K562 (cell line): ENCODE measurements around the gene C4orf36. TPM values are rescaled to one million over a fixed set of nuclear protein-coding genes. Genes with fewer than 3 reads are reported as not detected.

Source experiments
- ATF7 ChIP-seq: fragments of 450-650 bp; IDR thresholded peaks from 2 replicates; pipeline ENCODE4 v1.7.1; 2014; ENCODE audit warnings: mild to moderate bottlenecking, moderate library complexity
- FIP1L1 ChIP-seq: fragments of 200-400 bp; formaldehyde crosslinking; IDR thresholded peaks from 2 replicates; pipeline ENCODE4 v1.6.1; 2018; ENCODE audit warnings: mild to moderate bottlenecking, low read depth, low read length; ENCODE audit not compliant: poor library complexity, severe bottlenecking
- GATAD2B ChIP-seq: fragments of 450-650 bp; IDR thresholded peaks from 2 replicates; pipeline ENCODE4 v1.6.1; 2017; ENCODE audit warnings: mild to moderate bottlenecking, borderline replicate concordance
- HEY1 ChIP-seq: fragments of 250-450 bp; sonication (Bioruptor Pico); IDR thresholded peaks from 2 replicates; pipeline ENCODE4 v1.5.0; 2020; ENCODE audit warnings: mild to moderate bottlenecking, moderate library complexity, borderline replicate concordance
- HNRNPLL ChIP-seq: fragments of 200-400 bp; formaldehyde crosslinking; IDR thresholded peaks from 2 replicates; pipeline ENCODE4 v1.6.1; 2017; ENCODE audit warnings: low read length, low read depth, mild to moderate bottlenecking; ENCODE audit not compliant: poor library complexity, severe bottlenecking
- ILF3 ChIP-seq: fragments of 450-650 bp; IDR thresholded peaks from 2 replicates; pipeline ENCODE4 v1.6.1; 2018; ENCODE audit warnings: antibody characterized with exemption, mild to moderate bottlenecking, moderate library complexity, borderline replicate concordance
- JUNB ChIP-seq: fragments of 450-650 bp; formaldehyde crosslinking; conservative IDR thresholded peaks from 2 replicates; pipeline ENCODE4 v1.4.0; 2020; ENCODE audit warnings: mild to moderate bottlenecking
- TCF7 ChIP-seq: sonication (generic); IDR thresholded peaks from 2 replicates; pipeline ENCODE4 v1.6.1; 2016; ENCODE audit warnings: antibody characterized with exemption, borderline replicate concordance
- ZBED1 ChIP-seq: IDR thresholded peaks from 2 replicates; pipeline ENCODE4 v1.6.1; 2014
- ZBTB49 ChIP-seq: sonication (generic); formaldehyde crosslinking; IDR thresholded peaks from 2 replicates; pipeline ENCODE4 v1.8.0; 2022; ENCODE audit warnings: missing genetic modification reagents, mild to moderate bottlenecking, borderline replicate concordance
- ZKSCAN3 ChIP-seq: fragments of 250-450 bp; sonication (Bioruptor Pico); IDR thresholded peaks from 2 replicates; pipeline ENCODE4 v1.4.0; 2020
- ZNF24 ChIP-seq: fragments of 450-650 bp; IDR thresholded peaks from 2 replicates; pipeline ENCODE4 v1.6.1; 2016
- polyA plus RNA-seq, 8 experiments: library from polyadenylated mRNA; depleted of rRNA in 4 of 8; stranded (reverse) in 5 of 8; unstranded in 3 of 8; fragments of >200 nt; fragmentation: Nextera tagmentation in 2 of 8; fragmentation: Illumina TruSeq in 1 of 8; extraction: Ambion mirVana in 2 of 8; extraction: Trizol in 1 of 8; gene quantifications; 2 replicates each; pipeline versions ENCODE4 v1.2.1 to v1.2.3, GENCODE V29; 2011 to 2014; ENCODE audit warnings: inconsistent platforms in 1 of 8, missing spikeins in 1 of 8
- total RNA-seq, 7 experiments: library from RNA; depleted of rRNA in 6 of 7; stranded (reverse); fragments of >200 nt in 6 of 7; fragmentation: Illumina TruSeq in 2 of 7; extraction: Trizol in 2 of 7; gene quantifications; 2 replicates each; pipeline versions ENCODE4 v1.2.1 to v1.2.3, GENCODE V29; 2011 to 2021; ENCODE audit warnings: low replicate concordance in 1 of 7
- TF ChIP-seq, protein P1 (sequence below), 2 experiments: fragments of 450-650 bp in 1 of 2; sonication (generic) in 1 of 2; formaldehyde crosslinking in 1 of 2; IDR thresholded peaks; 2 replicates each; pipeline versions ENCODE4 v1.7.1 to v1.9.0; 2016 to 2022; ENCODE audit warnings: inconsistent platforms in 1 of 2, mild to moderate bottlenecking in 1 of 2, missing genetic modification reagents in 1 of 2
- TF ChIP-seq, protein P2 (sequence below), 2 experiments: fragments of 250-450 bp in 1 of 2; fragments of 450-650 bp in 1 of 2; sonication (Bioruptor Pico) in 1 of 2; IDR thresholded peaks; 2 replicates each; pipeline versions ENCODE4 v1.6.1 to v1.8.0; 2016 to 2021; ENCODE audit warnings: mild to moderate bottlenecking in 2 of 2, moderate library complexity in 2 of 2, missing compliant biosample characterization in 1 of 2, missing genetic modification characterization in 1 of 2

C4orf36 gene
- total and polyA plus RNA-seq, 9 of the 15 experiments (the other 6 are each of a cell fraction or from before 2014, with no cell fraction given) = 0.14 to 0.45 (median 0.20) TPM; not detected in 5

DNA sequence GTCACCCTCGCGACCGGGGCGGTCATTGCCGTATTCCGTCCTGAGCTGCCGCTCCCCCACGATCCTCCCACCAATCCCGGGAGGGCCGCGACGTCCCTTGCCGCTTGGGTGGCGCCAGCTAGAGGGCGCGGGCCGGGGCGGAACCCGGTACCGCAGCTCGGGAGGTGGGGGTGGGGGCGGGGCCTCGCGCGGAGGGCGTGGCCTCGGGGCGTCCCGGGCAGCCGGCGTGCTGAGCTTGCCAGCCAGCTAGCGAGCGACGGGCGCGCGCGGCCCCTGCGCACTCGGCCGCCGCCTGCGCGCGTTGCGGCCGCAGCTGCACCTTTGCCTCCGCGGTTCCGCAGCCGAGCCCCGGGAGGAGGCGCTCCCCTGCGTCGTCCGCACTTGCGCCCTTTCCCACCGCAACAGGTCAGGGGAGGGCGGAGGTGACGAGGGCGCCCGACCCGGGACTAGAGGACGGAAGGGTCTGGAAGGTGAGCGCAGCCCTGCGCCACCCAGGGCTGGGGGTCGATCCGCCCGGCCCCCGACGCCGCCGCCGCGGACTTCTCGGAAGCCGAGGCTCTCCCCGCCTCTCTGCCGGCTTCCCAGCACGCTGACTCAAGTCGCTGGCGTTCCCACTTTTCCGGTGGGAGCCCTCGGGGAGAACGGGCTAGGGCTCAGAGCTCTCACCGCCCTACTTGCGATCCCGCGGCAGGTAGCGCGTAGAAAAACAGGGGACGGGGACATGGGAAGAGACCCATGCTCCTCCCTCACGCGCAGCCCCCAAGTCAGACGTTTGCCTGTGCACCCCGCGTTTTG is 42.7 kb upstream of the C4orf36 start, which contains the start of gene AFF1 (continued):
- TF ChIP-seq, protein P1, sequence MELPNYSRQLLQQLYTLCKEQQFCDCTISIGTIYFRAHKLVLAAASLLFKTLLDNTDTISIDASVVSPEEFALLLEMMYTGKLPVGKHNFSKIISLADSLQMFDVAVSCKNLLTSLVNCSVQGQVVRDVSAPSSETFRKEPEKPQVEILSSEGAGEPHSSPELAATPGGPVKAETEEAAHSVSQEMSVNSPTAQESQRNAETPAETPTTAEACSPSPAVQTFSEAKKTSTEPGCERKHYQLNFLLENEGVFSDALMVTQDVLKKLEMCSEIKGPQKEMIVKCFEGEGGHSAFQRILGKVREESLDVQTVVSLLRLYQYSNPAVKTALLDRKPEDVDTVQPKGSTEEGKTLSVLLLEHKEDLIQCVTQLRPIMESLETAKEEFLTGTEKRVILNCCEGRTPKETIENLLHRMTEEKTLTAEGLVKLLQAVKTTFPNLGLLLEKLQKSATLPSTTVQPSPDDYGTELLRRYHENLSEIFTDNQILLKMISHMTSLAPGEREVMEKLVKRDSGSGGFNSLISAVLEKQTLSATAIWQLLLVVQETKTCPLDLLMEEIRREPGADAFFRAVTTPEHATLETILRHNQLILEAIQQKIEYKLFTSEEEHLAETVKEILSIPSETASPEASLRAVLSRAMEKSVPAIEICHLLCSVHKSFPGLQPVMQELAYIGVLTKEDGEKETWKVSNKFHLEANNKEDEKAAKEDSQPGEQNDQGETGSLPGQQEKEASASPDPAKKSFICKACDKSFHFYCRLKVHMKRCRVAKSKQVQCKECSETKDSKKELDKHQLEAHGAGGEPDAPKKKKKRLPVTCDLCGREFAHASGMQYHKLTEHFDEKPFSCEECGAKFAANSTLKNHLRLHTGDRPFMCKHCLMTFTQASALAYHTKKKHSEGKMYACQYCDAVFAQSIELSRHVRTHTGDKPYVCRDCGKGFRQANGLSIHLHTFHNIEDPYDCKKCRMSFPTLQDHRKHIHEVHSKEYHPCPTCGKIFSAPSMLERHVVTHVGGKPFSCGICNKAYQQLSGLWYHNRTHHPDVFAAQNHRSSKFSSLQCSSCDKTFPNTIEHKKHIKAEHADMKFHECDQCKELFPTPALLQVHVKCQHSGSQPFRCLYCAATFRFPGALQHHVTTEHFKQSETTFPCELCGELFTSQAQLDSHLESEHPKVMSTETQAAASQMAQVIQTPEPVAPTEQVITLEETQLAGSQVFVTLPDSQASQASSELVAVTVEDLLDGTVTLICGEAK (IDR thresholded peaks at IDR 0.05) = peak; percentile 35; the same call in 1 of the 2 replicates
- TF ChIP-seq, protein P1 (CRISPR knock-in tag; IDR thresholded peaks at IDR 0.05) = no peak
- TF ChIP-seq FIP1L1 = peak; percentile 60
- TF ChIP-seq ATF7 = peak; percentile 72
- TF ChIP-seq JUNB (CRISPR knock-in tag) = no peak
- peak; percentile 43; the same call in 1 of the 2 replicates for TF ChIP-seq ZBED1
- TF ChIP-seq ZNF24 = peak; percentile 94
- 0 out of 2 replicates have a peak, but pooled peaks have one; percentile 57 for TF ChIP-seq TCF7
- no peak for TF ChIP-seq HEY1 (CRISPR knock-in tag)
- TF ChIP-seq GATAD2B = peak; percentile 87
- TF ChIP-seq, protein P2, sequence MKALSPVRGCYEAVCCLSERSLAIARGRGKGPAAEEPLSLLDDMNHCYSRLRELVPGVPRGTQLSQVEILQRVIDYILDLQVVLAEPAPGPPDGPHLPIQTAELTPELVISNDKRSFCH (CRISPR knock-in tag; IDR thresholded peaks at IDR 0.05) = no peak
- TF ChIP-seq, protein P2 (tag; IDR thresholded peaks at IDR 0.05) = 0 out of 2 replicates have a peak, but pooled peaks have one; percentile 19
- no peak for TF ChIP-seq ZKSCAN3 (CRISPR knock-in tag)
- peak; percentile 98 for TF ChIP-seq HNRNPLL
- 0 out of 2 replicates have a peak, but pooled peaks have one; percentile 43 for TF ChIP-seq ILF3
- no peak for TF ChIP-seq ZBTB49 (CRISPR knock-in tag)
